ENCODE measurements around the gene CTSA. TPM values are rescaled to one million over a fixed set of nuclear protein-coding genes. Genes with fewer than 3 reads are reported as not detected.

Gene CTSA
- total RNA-seq: 100 to 1,000 TPM in 1 of 2 donors, 10 to 100 TPM in 1; 81.2 to 112 TPM
- long read RNA-seq, donor 1, transcript CTSA-204 (15 exons, 2,149 nt): major isoform, 49 of 81 reads
- long read RNA-seq, donor 1, transcript CTSA-207 (2 exons, 2,183 nt): minor isoform, 6 of 81 reads
- long read RNA-seq, donor 1, partial matches to known transcripts: 19 of 81 reads
- long read RNA-seq, donor 1, other reads (novel, unspliced or antisense): 5 of 81 reads
- long read RNA-seq, donor 2, transcript CTSA-203 (14 exons, 1,972 nt): minor isoform, 8 of 211 reads
- long read RNA-seq, donor 2, transcript CTSA-204 (15 exons, 2,149 nt): major isoform, 161 of 211 reads
- long read RNA-seq, donor 2, transcript CTSA-207 (2 exons, 2,183 nt): minor isoform, 7 of 211 reads
- long read RNA-seq, donor 2, partial matches to known transcripts: 27 of 211 reads
- long read RNA-seq, donor 2, other reads (novel, unspliced or antisense): 6 of 211 reads

DNA sequence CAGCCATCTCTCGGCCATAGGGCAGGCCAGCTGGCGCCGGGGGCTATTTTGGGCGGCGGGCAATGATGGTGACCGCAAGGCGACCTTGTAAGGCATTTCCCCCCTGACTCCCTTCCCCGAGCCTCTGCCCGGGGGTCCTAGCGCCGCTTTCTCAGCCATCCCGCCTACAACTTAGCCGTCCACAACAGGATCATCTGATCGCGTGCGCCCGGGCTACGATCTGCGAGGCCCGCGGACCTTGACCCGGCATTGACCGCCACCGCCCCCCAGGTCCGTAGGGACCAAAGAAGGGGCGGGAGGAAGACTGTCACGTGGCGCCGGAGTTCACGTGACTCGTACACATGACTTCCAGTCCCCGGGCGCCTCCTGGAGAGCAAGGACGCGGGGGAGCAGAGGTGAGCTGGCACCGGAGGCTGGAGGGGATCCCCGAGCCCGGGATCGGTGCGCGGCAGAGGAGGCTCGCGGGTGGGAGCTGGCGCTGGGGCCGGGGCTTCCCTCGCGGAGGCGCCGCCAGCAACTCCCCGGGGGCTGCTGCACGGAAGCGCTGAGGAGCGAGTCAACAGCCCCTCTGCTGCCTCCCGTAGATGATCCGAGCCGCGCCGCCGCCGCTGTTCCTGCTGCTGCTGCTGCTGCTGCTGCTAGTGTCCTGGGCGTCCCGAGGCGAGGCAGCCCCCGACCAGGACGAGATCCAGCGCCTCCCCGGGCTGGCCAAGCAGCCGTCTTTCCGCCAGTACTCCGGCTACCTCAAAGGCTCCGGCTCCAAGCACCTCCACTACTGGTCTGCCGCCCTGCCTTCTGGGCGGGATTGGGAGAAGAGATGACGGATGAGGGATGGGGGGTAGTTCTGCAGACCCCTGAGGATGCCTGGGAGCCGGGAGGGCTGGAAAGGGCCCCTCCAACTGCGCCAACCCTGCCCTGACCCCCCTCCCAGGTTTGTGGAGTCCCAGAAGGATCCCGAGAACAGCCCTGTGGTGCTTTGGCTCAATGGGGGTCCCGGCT, at the start of gene CTSA, which contains the start of gene NEURL2:
CTSA (plus strand) TSS at position 351 of the 999 bp plus-strand sequence; CDS start at position 585, 234 bp downstream.
NEURL2 (minus strand) TSS at position 224 of the 999 bp plus-strand sequence; CDS start at position 7, 217 bp downstream.
- intact Hi-C loops (cut with DNase I): no loop called here
- peak; percentile 98 for DNase-seq (ENCODE audit: low spot score)

GRCh38 chr20:45841407-45842129, 49.6 kb upstream of the CTSA start:
- intact Hi-C loops (cut with DNase I): no loop called here
- DNase-seq (ENCODE audit: low spot score): no peak

DNA sequence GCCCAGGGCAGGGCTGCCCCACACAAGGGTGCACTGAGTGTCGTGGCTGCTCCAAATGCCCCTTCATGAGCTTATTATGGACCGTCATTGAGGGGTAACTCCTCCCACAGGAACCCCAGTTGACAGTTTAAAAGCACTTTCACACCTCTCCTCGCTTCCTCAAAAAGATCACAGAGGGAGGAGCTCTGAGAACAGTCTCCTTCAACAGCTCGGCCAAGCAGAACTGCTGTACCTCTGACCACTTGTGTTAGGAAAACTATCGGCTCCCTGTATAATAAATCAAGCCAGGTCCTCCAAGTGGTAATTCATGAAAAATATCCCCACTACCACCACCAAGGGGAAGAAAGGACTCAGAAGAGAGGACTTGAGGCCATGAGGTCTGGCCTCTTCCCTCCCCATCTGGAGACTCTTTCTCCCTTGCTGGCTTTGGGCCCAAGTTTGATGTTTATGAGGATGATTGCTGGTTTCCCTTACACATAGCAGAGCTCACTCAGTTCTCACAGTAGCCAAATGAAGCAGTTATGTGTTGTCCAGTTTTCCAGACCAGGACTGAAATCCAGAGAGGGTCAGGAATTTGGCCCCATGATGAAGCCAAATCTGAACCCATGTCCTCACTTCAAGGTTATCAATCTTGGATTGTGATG, 48.8 kb upstream of the CTSA start:
- intact Hi-C loops (cut with DNase I): no loop called here

DNA sequence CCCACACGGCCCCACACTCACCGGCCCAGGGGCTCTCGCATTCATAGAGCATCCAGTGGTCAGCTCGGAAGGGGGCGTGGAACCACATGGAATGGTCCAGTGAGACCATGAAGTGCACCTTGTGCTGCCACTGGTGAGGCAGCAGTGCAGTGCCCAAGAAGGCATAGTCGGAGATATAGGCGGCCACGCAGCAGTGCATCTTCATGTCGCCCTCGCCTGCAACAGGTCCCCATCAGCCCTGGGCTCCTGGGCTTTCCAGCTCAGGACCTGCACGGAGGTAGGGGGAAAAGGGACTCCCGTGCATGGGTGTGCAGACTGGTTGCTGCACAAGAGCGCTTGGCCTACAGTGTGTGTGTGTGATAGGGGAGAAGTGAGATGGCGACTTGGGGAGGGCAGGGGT, 47.6 kb upstream of the CTSA start:
- intact Hi-C loops (cut with DNase I): no loop called here
- DNase-seq (ENCODE audit: low spot score): no peak

More for the DNA sequence above, 48.8 kb upstream of the CTSA start:
- DNase-seq (ENCODE audit: low spot score): no peak

DNA sequence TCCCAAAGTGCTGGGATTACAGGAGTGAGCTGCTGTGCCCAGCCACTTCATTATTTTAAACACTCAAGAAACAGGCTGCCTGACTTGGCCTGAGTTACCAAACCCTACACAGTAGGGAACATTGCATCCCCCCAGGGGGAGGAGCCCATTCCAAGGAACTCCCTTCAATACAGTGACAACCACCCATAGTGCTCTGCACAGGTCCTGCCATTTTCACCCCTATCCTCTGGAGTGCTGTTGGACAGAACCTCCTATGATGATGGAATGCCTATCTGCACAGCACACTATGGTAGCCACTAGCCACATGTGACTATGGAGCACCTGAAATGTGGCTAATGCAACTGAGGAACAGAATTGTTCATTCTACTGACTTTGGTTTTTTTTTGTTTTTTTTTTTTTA, 45.7 kb upstream of the CTSA start:
- intact Hi-C loops (cut with DNase I): no loop called here
- no peak for DNase-seq (ENCODE audit: low spot score)

GRCh38 chr20:45848421-45848820, 42.7 kb upstream of the CTSA start:
- intact Hi-C loops (cut with DNase I): no loop called here
- no peak for DNase-seq (ENCODE audit: low spot score)

DNA sequence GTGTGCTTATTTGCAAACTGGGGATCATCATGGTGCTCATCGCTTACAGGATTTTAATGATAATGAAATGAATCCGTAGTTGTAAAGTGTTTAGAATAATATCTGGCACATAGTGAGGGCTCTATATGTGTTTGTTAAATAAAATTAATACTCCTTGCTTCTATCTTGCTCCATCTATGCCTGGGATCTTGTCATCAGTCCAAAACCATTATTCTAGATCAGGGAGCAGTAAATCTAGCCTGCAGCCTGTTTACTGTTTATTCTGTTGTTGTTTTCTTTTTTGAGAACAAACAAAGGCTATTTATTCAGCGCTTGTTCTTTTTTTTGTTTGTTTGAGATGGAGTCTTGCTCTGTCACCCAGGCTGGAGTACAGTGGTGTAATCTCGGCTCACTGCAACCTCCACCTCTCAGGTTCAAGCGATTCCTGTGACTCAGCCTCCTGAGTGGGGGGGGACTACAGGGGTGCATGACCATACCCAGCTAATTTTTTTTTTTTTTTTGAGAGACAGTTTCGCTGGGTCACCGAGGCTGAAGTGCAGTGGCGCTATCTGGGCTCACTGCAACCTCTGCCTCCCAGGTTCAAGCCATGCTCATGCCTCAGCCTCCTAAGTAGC, 42.1 kb upstream of the CTSA start:
- intact Hi-C loops (cut with DNase I): no loop called here
- DNase-seq (ENCODE audit: low spot score): no peak

- intact Hi-C loops (cut with DNase I): no loop called here
- no peak for DNase-seq (ENCODE audit: low spot score)
Observed at GRCh38 chr20:45850238-45850637, 40.9 kb upstream of the CTSA start.

GRCh38 chr20:45850926-45851325, 40.2 kb upstream of the CTSA start:
- DNase-seq (ENCODE audit: low spot score): no peak
- intact Hi-C loops (cut with DNase I): no loop called here

- intact Hi-C loops (cut with DNase I): no loop called here
- DNase-seq (ENCODE audit: low spot score): no peak
Observed at GRCh38 chr20:45851501-45851900, 39.6 kb upstream of the CTSA start.

GRCh38 chr20:45852326-45852725, 38.8 kb upstream of the CTSA start:
- no peak for DNase-seq (ENCODE audit: low spot score)
- intact Hi-C loops (cut with DNase I): no loop called here

DNA sequence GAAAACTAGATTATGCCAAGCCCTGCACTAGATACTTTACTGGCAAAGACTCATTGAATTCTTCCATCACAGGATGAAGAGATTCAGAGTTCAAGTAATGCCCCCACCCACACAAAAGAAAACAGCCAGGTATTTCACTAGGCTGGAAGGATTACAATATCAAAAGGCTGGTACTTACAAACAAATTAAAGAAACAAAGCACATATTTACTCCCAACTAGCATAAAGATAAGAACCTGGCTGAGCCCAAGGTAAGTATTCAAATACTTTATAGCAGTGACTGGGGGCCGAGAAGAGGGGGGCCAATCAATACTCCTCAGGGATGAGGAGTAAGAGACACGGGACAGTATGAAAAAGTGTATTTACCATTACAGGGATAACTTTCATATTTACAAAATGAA, 37.7 kb upstream of the CTSA start:
- intact Hi-C loops (cut with DNase I): no loop called here
- DNase-seq (ENCODE audit: low spot score): no peak

DNA sequence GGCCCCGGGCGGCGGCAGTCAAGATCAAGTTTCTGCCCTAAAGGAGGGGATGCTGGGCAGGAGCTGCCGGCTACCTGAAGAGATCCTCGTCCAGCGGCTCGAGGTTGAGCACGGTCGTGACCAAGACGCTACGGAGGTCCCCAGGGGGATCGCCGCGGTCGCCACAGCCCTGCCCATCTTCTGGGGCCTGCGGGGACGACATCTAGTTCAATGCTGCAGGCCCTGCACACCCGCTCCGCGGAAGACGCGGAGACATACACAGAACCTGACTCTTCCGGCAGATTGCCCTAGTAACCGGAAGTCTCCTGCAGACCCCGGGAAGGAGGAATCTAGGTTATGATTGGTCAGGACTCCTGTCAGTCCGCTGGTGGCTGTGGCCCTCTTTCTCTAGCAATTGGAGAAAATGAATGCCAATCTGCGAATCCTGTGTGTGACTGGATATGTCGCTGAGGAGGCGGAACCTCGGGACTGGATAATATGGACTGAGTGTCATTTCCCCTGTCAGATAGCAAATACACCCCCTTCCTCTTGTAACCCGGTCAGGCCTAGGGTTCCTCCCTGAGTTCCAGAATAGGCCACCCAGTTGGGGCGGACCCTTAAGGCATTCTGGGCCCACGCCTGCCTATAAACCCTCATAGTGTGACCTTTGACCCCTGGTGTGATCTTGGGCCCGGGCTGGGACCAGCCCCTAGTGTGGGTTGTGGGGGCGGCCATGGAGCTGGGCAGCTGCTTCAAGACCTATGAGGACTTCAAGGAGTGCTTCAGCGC, 33.8 kb upstream of the CTSA start, which contains the start of the genes ACOT8 and ZSWIM3:
ACOT8 (minus strand) TSS at position 279 of the 768 bp plus-strand sequence; CDS start at position 202, 77 bp downstream.
ZSWIM3 (plus strand) TSS at position 501 of the 768 bp plus-strand sequence; CDS start at position 713, 212 bp downstream.
- intact Hi-C loops (cut with DNase I): no loop called here
- peak; percentile 96 for DNase-seq (ENCODE audit: low spot score)

- intact Hi-C loops (cut with DNase I): no loop called here
- no peak for DNase-seq (ENCODE audit: low spot score)
Observed at GRCh38 chr20:45857882-45858216, 33.3 kb upstream of the CTSA start.

- DNase-seq (ENCODE audit: low spot score): no peak
Observed at GRCh38 chr20:45859916-45860315, 31.2 kb upstream of the CTSA start.

GRCh38 chr20:45860560-45861220, 30.4 kb upstream of the CTSA start:
- intact Hi-C loops (cut with DNase I): loop anchor here in 1 of 2 donors (5.0 kb wide), 1 partner anchor 543 kb away; no protein-coding TSS in a partner anchor
- DNase-seq (ENCODE audit: low spot score): no peak

More at GRCh38 chr20:45859916-45860315, 31.2 kb upstream of the CTSA start:
- intact Hi-C loops (cut with DNase I): loop anchor here in 1 of 2 donors (5.0 kb wide), 1 partner anchor 543 kb away; no protein-coding TSS in a partner anchor

Measured in posterior vena cava (tissue), 2 donors.